SU-DHL-6 (cell line): ENCODE measurements around the gene HSPA12A.

Source experiments
- H2AFZ ChIP-seq: fragments of 200-600 bp; sonication (generic); 2 replicates; pipeline ENCODE4 v1.6.1; 2014; ENCODE audit warnings: low read depth, mild to moderate bottlenecking, moderate library complexity, mixed read lengths, antibody characterized with exemption, low read length; ENCODE audit not compliant: severe bottlenecking
- H3F3A ChIP-seq: fragments of 200-600 bp; shearing (Covaris generic); 2 replicates; pipeline ENCODE4 v1.6.0; 2016; ENCODE audit warnings: antibody characterized with exemption, mild to moderate bottlenecking; ENCODE audit not compliant: insufficient read depth
- H3K27ac ChIP-seq: fragments of 200-600 bp; sonication (generic); 2 replicates; pipeline ENCODE4 v1.5.1; 2016; ENCODE audit warnings: low read depth, mild to moderate bottlenecking, low read length, moderate library complexity, mixed read lengths
- H3K27me3 ChIP-seq: fragments of 200-600 bp; sonication (generic), shearing (Covaris generic); 2 replicates; pipeline ENCODE4 v1.6.0; 2014; ENCODE audit warnings: mild to moderate bottlenecking, low read length
- H3K36me3 ChIP-seq: fragments of 200-600 bp; sonication (generic); 2 replicates; pipeline ENCODE4 v1.6.1; 2014; ENCODE audit warnings: mild to moderate bottlenecking, low read length, mixed read lengths
- H3K4me2 ChIP-seq: fragments of 300-600, 200-600 bp; shearing (Covaris generic), sonication (generic); 2 replicates; pipeline ENCODE4 v1.6.0; 2014; ENCODE audit warnings: low read length, low read depth, mild to moderate bottlenecking; ENCODE audit not compliant: poor library complexity, severe bottlenecking
- H3K4me3 ChIP-seq: fragments of 200-600 bp; sonication (generic); 2 replicates; pipeline ENCODE4 v1.5.1; 2014; ENCODE audit warnings: antibody characterized with exemption, low read length, mild to moderate bottlenecking, mixed read lengths; ENCODE audit not compliant: insufficient read depth, poor library complexity, severe bottlenecking
- H3K79me2 ChIP-seq: fragments of 200-600 bp; sonication (generic); 2 replicates; pipeline ENCODE4 v1.6.1; 2014; ENCODE audit warnings: mild to moderate bottlenecking, low read length, moderate library complexity; ENCODE audit not compliant: insufficient read depth
- H3K9ac ChIP-seq: fragments of 200-600 bp; sonication (generic); 2 replicates; pipeline ENCODE4 v1.7.0; 2014; ENCODE audit warnings: mild to moderate bottlenecking, low read length
- H3K9me2 ChIP-seq: fragments of 200-600 bp; sonication (generic); replicated peaks from 2 replicates; pipeline ENCODE4 v1.6.1; 2014; ENCODE audit warnings: low read length; ENCODE audit not compliant: insufficient read depth
- H3K9me3 ChIP-seq: fragments of 200-600 bp; sonication (generic); 2 replicates; pipeline ENCODE4 v1.6.1; 2014; ENCODE audit warnings: low read length, mixed read lengths; ENCODE audit not compliant: insufficient read depth
- H4K20me1 ChIP-seq: fragments of 200-600 bp; sonication (generic); 2 replicates; pipeline ENCODE4 v1.6.1; 2014; ENCODE audit warnings: low read depth, mild to moderate bottlenecking, antibody characterized with exemption, low read length, moderate library complexity, mixed read lengths
- CTCF ChIP-seq: fragments of 200-600 bp; sonication (generic); IDR thresholded peaks from one replicate; pipeline ENCODE4 v1.5.1; 2017; ENCODE audit warnings: antibody characterized with exemption, mild to moderate bottlenecking, low read length, moderate library complexity; ENCODE audit not compliant: insufficient read depth, poor library complexity, severe bottlenecking
- EZH2phosphoT487 ChIP-seq: fragments of 200-600 bp; sonication (generic), shearing (Covaris generic); conservative IDR thresholded peaks from 2 replicates; pipeline ENCODE4 v1.6.1; 2018; ENCODE audit warnings: mild to moderate bottlenecking, antibody characterized with exemption, low read length, moderate library complexity, mixed read lengths

Gene HSPA12A

GRCh38 chr10:116621476-116621875, 120.9 kb downstream of the HSPA12A start:
- no peaks in the 10 kb centered on the region for H3K9me3 ChIP-seq
- H3K4me3 ChIP-seq = no peak overlapping the region
- TF ChIP-seq CTCF (no peak), EZH2phosphoT487 (no peak)
- no peaks in the 10 kb centered on the region for H3K36me3 ChIP-seq
- no peak overlapping the region for H3K27ac ChIP-seq
- no peaks in the 10 kb centered on the region for H4K20me1 ChIP-seq
- no peaks in the 10 kb centered on the region for H3K79me2 ChIP-seq
- H3K9ac ChIP-seq = no peak overlapping the region
- H3K4me2 ChIP-seq = no peak overlapping the region
- no peak overlapping the region for H2AFZ ChIP-seq
- no peaks in the 10 kb centered on the region for H3F3A ChIP-seq
- H3K9me2 ChIP-seq = no peaks in the 10 kb centered on the region
- H3K27me3 ChIP-seq = no peaks in the 10 kb centered on the region
